NCI-H146 treated with DMSO at 0.1 percent for 48 hours (cell line): ENCODE results near the gene NGLY1.
A peak's percentile ranks its signal among the peaks of the same experiment; 100 is the strongest.

ENCODE experiments used
- DNase-seq: peaks from one replicate; lab custom pipeline; 2025; ENCODE audit not compliant: unreplicated experiment; lab: John Stamatoyannopoulos, UW

Gene NGLY1

GRCh38 chr3:25708036-25708435 is 75.2 kb downstream of the NGLY1 start:
- DNase-seq: no peak

GRCh38 chr3:25707268-25707926 is 75.8 kb downstream of the NGLY1 start:
- no peak for DNase-seq

- DNase-seq: no peak
Measured at GRCh38 chr3:25706213-25706612, 77.0 kb downstream of the NGLY1 start.

- DNase-seq: no peak
Measured at GRCh38 chr3:25697553-25697952, 85.7 kb downstream of the NGLY1 start.

- no peak for DNase-seq
Measured at GRCh38 chr3:25695731-25696420, 87.4 kb downstream of the NGLY1 start.

GRCh38 chr3:25693238-25693637 is 90.0 kb downstream of the NGLY1 start:
- DNase-seq: no peak

- no peak for DNase-seq
Measured at GRCh38 chr3:25692341-25692740, 90.9 kb downstream of the NGLY1 start.

- no peak for DNase-seq
Measured at GRCh38 chr3:25690768-25691533, 92.3 kb downstream of the NGLY1 start.

- no peak for DNase-seq
Measured at GRCh38 chr3:25689226-25689625, 94.0 kb downstream of the NGLY1 start.

GRCh38 chr3:25687742-25688141 is 95.5 kb downstream of the NGLY1 start:
- DNase-seq: no peak

GRCh38 chr3:25686766-25687165 is 96.5 kb downstream of the NGLY1 start:
- DNase-seq: no peak

- no peak for DNase-seq
Measured at GRCh38 chr3:25683882-25684281, 99.4 kb downstream of the NGLY1 start.

- DNase-seq: no peak
Measured at GRCh38 chr3:25683410-25683809, 99.8 kb downstream of the NGLY1 start.

- DNase-seq: no peak
Measured at GRCh38 chr3:25679642-25680302, 103.5 kb downstream of the NGLY1 start.

- DNase-seq: no peak
Measured at GRCh38 chr3:25679166-25679565, 104.1 kb downstream of the NGLY1 start.

- peak; percentile 7 for DNase-seq
Measured at GRCh38 chr3:25678581-25678980, 104.7 kb downstream of the NGLY1 start.

GRCh38 chr3:25677121-25677520 is 106.1 kb downstream of the NGLY1 start:
- peak; percentile 86 for DNase-seq

- no peak for DNase-seq
Measured at GRCh38 chr3:25674670-25675069, 108.6 kb downstream of the NGLY1 start.

- no peak for DNase-seq
Measured at GRCh38 chr3:25673738-25674298, 109.4 kb downstream of the NGLY1 start.
